Panc1 (cell line): ENCODE measurements around the gene PRKAG2. TPM values are rescaled to one million over a fixed set of nuclear protein-coding genes. Genes with fewer than 3 reads are reported as not detected.

Source experiments
- ATAC-seq: fragments of 200-7000 bp; cut with Tn5 transposase; 2 replicates; pipeline ENCODE4 v1.9.1; 2020; ENCODE audit warnings: mild to moderate bottlenecking, moderate library complexity
- BruUV-seq: library from RNA; stranded (reverse); fragments of 400-500 nt; replicated peaks from 2 replicates; lab custom pipeline; 2021; lab: Mats Ljungman, UMichigan
- CTCF ChIA-PET: fragments of 300-600 bp; sonication (Branson Sonifier 250); formaldehyde crosslinking; loops from one replicate; lab custom pipeline; 2022; ENCODE audit warnings: antibody characterized with exemption; lab: Charles Lee
- POLR2A ChIA-PET: fragments of 300-600 bp; sonication (Branson Sonifier 250); formaldehyde crosslinking; loops from one replicate; lab custom pipeline; 2022; ENCODE audit warnings: antibody characterized with exemption; lab: Charles Lee
- DNase-seq: peaks from one replicate; pipeline ENCODE4 v3.0.0-alpha.2; 2010; ENCODE audit warnings: low read depth, low spot score
- H3K27ac ChIP-seq: 2 replicates; pipeline ENCODE4 v1.5.1; 2011; ENCODE audit warnings: mild to moderate bottlenecking, low read length, inconsistent platforms
- H3K27me3 ChIP-seq: fragments of 200-500 bp; sonication (Bioruptor generic); 2 replicates; pipeline ENCODE4 v1.6.0; 2014; ENCODE audit warnings: low read length, inconsistent platforms; ENCODE audit not compliant: control insufficient read depth, insufficient read depth
- H3K36me3 ChIP-seq: fragments of 200-500 bp; sonication (Bioruptor generic); 2 replicates; pipeline ENCODE4 v1.5.1; 2014; ENCODE audit warnings: inconsistent platforms, mild to moderate bottlenecking, low read length, moderate library complexity; ENCODE audit not compliant: control insufficient read depth, insufficient read depth
- H3K4me1 ChIP-seq: 2 replicates; pipeline ENCODE4 v1.5.1; 2011; ENCODE audit warnings: inconsistent platforms, mild to moderate bottlenecking, low read length, moderate library complexity; ENCODE audit not compliant: control insufficient read depth, insufficient read depth
- H3K4me3 ChIP-seq, 2 experiments: 2 replicates each; pipeline ENCODE4 v1.5.1; 2011 to 2012; ENCODE audit warnings: low read depth in 2 of 2, low read length in 2 of 2, mild to moderate bottlenecking in 2 of 2, inconsistent platforms in 1 of 2, moderate library complexity in 1 of 2
- H3K9me3 ChIP-seq: fragments of 200-500 bp; sonication (Bioruptor generic); 2 replicates; pipeline ENCODE4 v1.5.1; 2014; ENCODE audit warnings: low read depth, mild to moderate bottlenecking, inconsistent platforms, low read length, moderate library complexity; ENCODE audit not compliant: control insufficient read depth, insufficient read depth
- POLR2AphosphoS5 ChIP-seq: IDR thresholded peaks from 2 replicates; pipeline ENCODE4 v1.6.1; 2012; ENCODE audit warnings: mild to moderate bottlenecking, low read depth, low read length, moderate library complexity
- SIN3A ChIP-seq: IDR thresholded peaks from 2 replicates; pipeline ENCODE4 v1.6.1; 2012; ENCODE audit warnings: low read depth, mild to moderate bottlenecking, low read length, moderate library complexity, borderline replicate concordance; ENCODE audit not compliant: insufficient read depth
- TCF7L2 ChIP-seq: IDR thresholded peaks from 2 replicates; pipeline ENCODE4 v1.6.1; 2011; ENCODE audit warnings: mild to moderate bottlenecking, low read depth, low read length, inconsistent platforms
- in situ Hi-C: cut with HindIII; loops from 2 replicates; pipeline ENCODE4 v1.10.0; 2016; ENCODE audit warnings: low sequenced_read_pairs, low pct_unique_long_range_greater_than_20kb
- intact Hi-C: fragments of 100-400 bp; cut with micrococcal nuclease; formaldehyde crosslinking; loops from one replicate; pipeline ENCODE4 v1.10.0; 2022; ENCODE audit not compliant: unreplicated experiment
- total RNA-seq: library from RNA; stranded (reverse); gene quantifications from one replicate; pipeline ENCODE4 v1.2.1, GENCODE V29; 2021; ENCODE audit not compliant: unreplicated experiment
- TF ChIP-seq, protein P1 (sequence below): fragments of 450-650 bp; IDR thresholded peaks from 2 replicates; pipeline ENCODE4 v1.5.1; 2017; ENCODE audit warnings: mild to moderate bottlenecking
- TF ChIP-seq, protein P2 (sequence below), 2 experiments: IDR thresholded peaks; 2 replicates each; pipeline ENCODE4 v1.6.1; 2011 to 2012; ENCODE audit warnings: low read depth in 2 of 2, control low read depth in 1 of 2, low read length in 1 of 2, mild to moderate bottlenecking in 1 of 2, moderate library complexity in 1 of 2; ENCODE audit not compliant: insufficient read depth in 1 of 2

Gene PRKAG2
- total RNA-seq, 1 experiment from 2014 or later: 71.6 TPM

DNA sequence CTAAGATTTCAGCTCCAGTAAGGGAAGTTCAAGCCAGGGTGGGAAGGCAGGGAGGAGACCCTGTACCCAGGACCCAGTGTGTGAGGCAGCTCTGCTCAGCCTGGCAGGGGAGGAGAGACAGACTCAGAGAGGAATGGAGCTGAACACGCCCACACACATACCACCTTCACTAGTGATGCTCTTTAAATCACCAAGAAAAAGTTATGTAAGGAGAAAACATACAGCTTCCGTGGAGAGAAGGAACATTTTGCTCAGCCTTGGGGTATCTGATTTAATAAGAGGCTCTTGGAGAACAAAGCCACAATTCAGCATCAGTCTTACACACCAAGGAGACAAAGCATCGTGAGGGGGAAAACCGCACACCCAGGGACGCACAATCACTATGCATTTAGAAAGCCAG is 62.9 kb downstream of the PRKAG2 start:
- POLR2A ChIA-PET: no interaction called here
- Histone ChIP-seq H3K36me3 (no peaks in the 10 kb centered on the region), H3K4me1 (no peaks in the 10 kb centered on the region), H3K4me3 (no peak overlapping the region), H3K9me3 (no peaks in the 10 kb centered on the region), H3K27me3 (no peaks in the 10 kb centered on the region), H3K27ac (no peak overlapping the region)
- CTCF ChIA-PET: interaction anchor here (0.5 to 0.6 kb wide), 2 partner anchors 15 to 145 kb away, joined by 3 to 4 read pairs; no protein-coding TSS in a partner anchor
- in situ Hi-C loops (no loop called here), intact Hi-C loops (no loop called here)
- DNase-seq: no peak
- no peak for TF ChIP-seq TCF7L2
- TF ChIP-seq, protein P1, sequence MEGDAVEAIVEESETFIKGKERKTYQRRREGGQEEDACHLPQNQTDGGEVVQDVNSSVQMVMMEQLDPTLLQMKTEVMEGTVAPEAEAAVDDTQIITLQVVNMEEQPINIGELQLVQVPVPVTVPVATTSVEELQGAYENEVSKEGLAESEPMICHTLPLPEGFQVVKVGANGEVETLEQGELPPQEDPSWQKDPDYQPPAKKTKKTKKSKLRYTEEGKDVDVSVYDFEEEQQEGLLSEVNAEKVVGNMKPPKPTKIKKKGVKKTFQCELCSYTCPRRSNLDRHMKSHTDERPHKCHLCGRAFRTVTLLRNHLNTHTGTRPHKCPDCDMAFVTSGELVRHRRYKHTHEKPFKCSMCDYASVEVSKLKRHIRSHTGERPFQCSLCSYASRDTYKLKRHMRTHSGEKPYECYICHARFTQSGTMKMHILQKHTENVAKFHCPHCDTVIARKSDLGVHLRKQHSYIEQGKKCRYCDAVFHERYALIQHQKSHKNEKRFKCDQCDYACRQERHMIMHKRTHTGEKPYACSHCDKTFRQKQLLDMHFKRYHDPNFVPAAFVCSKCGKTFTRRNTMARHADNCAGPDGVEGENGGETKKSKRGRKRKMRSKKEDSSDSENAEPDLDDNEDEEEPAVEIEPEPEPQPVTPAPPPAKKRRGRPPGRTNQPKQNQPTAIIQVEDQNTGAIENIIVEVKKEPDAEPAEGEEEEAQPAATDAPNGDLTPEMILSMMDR: no peak
- TF ChIP-seq, protein P2, sequence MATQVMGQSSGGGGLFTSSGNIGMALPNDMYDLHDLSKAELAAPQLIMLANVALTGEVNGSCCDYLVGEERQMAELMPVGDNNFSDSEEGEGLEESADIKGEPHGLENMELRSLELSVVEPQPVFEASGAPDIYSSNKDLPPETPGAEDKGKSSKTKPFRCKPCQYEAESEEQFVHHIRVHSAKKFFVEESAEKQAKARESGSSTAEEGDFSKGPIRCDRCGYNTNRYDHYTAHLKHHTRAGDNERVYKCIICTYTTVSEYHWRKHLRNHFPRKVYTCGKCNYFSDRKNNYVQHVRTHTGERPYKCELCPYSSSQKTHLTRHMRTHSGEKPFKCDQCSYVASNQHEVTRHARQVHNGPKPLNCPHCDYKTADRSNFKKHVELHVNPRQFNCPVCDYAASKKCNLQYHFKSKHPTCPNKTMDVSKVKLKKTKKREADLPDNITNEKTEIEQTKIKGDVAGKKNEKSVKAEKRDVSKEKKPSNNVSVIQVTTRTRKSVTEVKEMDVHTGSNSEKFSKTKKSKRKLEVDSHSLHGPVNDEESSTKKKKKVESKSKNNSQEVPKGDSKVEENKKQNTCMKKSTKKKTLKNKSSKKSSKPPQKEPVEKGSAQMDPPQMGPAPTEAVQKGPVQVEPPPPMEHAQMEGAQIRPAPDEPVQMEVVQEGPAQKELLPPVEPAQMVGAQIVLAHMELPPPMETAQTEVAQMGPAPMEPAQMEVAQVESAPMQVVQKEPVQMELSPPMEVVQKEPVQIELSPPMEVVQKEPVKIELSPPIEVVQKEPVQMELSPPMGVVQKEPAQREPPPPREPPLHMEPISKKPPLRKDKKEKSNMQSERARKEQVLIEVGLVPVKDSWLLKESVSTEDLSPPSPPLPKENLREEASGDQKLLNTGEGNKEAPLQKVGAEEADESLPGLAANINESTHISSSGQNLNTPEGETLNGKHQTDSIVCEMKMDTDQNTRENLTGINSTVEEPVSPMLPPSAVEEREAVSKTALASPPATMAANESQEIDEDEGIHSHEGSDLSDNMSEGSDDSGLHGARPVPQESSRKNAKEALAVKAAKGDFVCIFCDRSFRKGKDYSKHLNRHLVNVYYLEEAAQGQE (IDR thresholded peaks at IDR 0.05; ENCODE audit: insufficient read depth in 1 of 2, low read depth in 2 of 2, low read length in 1 of 2): no peak
- TF ChIP-seq POLR2AphosphoS5: no peak
- TF ChIP-seq SIN3A: no peak
- ATAC-seq: no peak
- BruUV-seq: no TSS peak

DNA sequence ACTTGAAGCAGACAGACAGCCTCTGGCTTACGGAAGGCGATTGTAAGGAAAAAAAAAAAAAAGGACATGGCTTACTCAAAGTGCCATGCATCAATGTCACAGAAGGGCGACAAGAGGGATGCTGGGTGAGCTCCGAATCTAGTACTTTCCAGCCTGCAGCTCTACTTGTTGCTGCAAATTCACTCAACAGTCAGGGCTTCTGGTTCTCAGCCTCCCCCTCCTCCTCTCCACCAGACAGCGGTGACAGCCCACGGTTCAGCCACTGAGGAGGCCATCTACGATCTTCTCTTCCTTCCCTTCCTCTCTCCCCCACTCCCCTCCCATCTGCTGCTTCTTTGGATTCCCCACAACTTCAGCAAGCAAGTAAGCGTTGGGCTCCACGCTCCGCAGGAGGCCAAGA is 63.5 kb downstream of the PRKAG2 start:
- H3K9me3 ChIP-seq: no peaks in the 10 kb centered on the region
- in situ Hi-C loops (no loop called here), intact Hi-C loops (no loop called here)
- H3K36me3 ChIP-seq: no peaks in the 10 kb centered on the region
- TF ChIP-seq POLR2AphosphoS5: no peak
- TF ChIP-seq SIN3A: no peak
- no peak overlapping the region for H3K27ac ChIP-seq
- BruUV-seq: no TSS peak
- H3K4me1 ChIP-seq: no peaks in the 10 kb centered on the region
- no peaks in the 10 kb centered on the region for H3K27me3 ChIP-seq
- DNase-seq (no peak), ATAC-seq (no peak)
- no peak overlapping the region for H3K4me3 ChIP-seq
- ChIA-PET CTCF (interaction anchor here (0.6 kb wide), 1 partner anchor 14 kb away, joined by 4 read pairs; no protein-coding TSS in a partner anchor), POLR2A (no interaction called here)

DNA sequence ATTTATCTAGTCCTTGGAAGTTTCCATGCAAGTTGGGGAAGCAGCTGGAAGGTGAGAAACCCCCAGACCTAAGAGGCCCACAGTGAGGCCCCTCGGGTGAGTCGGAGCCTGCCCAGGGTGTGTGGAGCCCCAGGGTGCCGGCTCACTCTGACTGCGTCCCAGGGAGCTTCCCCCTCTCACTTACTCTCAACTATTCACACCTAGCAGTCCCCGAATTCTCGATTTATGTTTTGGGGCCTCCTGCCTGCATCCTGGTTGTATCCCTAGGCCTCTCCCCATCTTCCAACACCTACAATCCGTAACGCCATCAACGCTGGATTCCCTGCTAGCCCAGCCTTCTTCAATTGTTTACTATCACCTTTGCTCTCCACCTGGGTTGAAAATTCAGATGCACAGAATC is 63.9 kb downstream of the PRKAG2 start:
- TF ChIP-seq, protein P1: no peak
- TF ChIP-seq TCF7L2 (no peak), POLR2AphosphoS5 (no peak), SIN3A (no peak)
- TF ChIP-seq, protein P2 (IDR thresholded peaks at IDR 0.05; ENCODE audit: insufficient read depth in 1 of 2, low read depth in 2 of 2, low read length in 1 of 2): no peak
- intact Hi-C loops: no loop called here
- Histone ChIP-seq H3K27me3 (no peaks in the 10 kb centered on the region), H3K4me3 (no peak overlapping the region), H3K27ac (no peak overlapping the region), H3K9me3 (no peaks in the 10 kb centered on the region), H3K4me1 (no peaks in the 10 kb centered on the region), H3K36me3 (no peaks in the 10 kb centered on the region)
- ChIA-PET CTCF (no interaction called here), POLR2A (no interaction called here)
- no peak for DNase-seq
- BruUV-seq: no TSS peak
- in situ Hi-C loops: no loop called here
- no peak for ATAC-seq
